CD4-positive, alpha-beta T cell (primary cell): Measurements from ENCODE around the gene RAP1GAP2. TPM values are rescaled to one million over a fixed set of nuclear protein-coding genes. Genes with fewer than 3 reads are reported as not detected.

Experiments
- ATAC-seq: fragments of 200-7000 bp; cut with Tn5 transposase; one replicate; pipeline ENCODE4 v1.10.0; 2022; ENCODE audit warnings: mild to moderate bottlenecking; ENCODE audit not compliant: poor library complexity
- CTCF ChIA-PET: fragments of 350-600 bp; sonication (Branson Sonifier 250); formaldehyde crosslinking; loops from one replicate; lab custom pipeline; 2021; ENCODE audit warnings: antibody characterized with exemption, inconsistent platforms; lab: Charles Lee
- POLR2A ChIA-PET: fragments of 350-600 bp; sonication (Branson Sonifier 250); formaldehyde crosslinking; loops from one replicate; lab custom pipeline; 2021; ENCODE audit warnings: antibody characterized with exemption, inconsistent platforms; lab: Charles Lee
- DNase-seq, 14 experiments: peaks; one replicate each; pipeline ENCODE4 v3.0.0-alpha.2; 2013 to 2020; ENCODE audit warnings: mixed read lengths in 2 of 14
- H3K27ac ChIP-seq, 2 donors: one replicate each; pipeline versions ENCODE4 v1.5.1 to v1.7.0; 2013; ENCODE audit warnings: low read length in 2 of 2, low read depth in 1 of 2, mild to moderate bottlenecking in 1 of 2
- H3K27me3 ChIP-seq, 2 experiments: 1 replicate in 1 of 2; 2 replicates in 1 of 2; pipeline versions ENCODE4 v1.6.1 to v1.7.0; 2013; ENCODE audit warnings: low read length in 2 of 2, control low read depth in 1 of 2, mild to moderate bottlenecking in 1 of 2, moderate library complexity in 1 of 2; ENCODE audit not compliant: insufficient read depth in 2 of 2, control insufficient read depth in 1 of 2
- H3K36me3 ChIP-seq: one replicate; pipeline ENCODE4 v1.6.1; 2013; ENCODE audit warnings: low read length, control low read depth; ENCODE audit not compliant: insufficient read depth
- H3K4me1 ChIP-seq: one replicate; pipeline ENCODE4 v1.6.1; 2013; ENCODE audit warnings: low read length, control low read depth; ENCODE audit not compliant: insufficient read depth
- H3K4me3 ChIP-seq: one replicate; pipeline ENCODE4 v1.5.1; 2013; ENCODE audit warnings: mild to moderate bottlenecking, low read length, moderate library complexity
- H3K9me3 ChIP-seq, 2 experiments: 1 replicate in 1 of 2; 2 replicates in 1 of 2; pipeline versions ENCODE4 v1.6.1 to v1.7.0; 2013; ENCODE audit warnings: low read length in 2 of 2, mild to moderate bottlenecking in 2 of 2, control low read depth in 1 of 2, moderate library complexity in 1 of 2; ENCODE audit not compliant: control insufficient read depth in 1 of 2, insufficient read depth in 1 of 2
- H3K27ac Mint-ChIP-seq: one replicate; pipeline ENCODE4 v1.8.0; 2020; ENCODE audit warnings: mixed read lengths
- H3K27me3 Mint-ChIP-seq: one replicate; pipeline ENCODE4 v1.8.0; 2021; ENCODE audit warnings: mixed read lengths
- H3K36me3 Mint-ChIP-seq: one replicate; pipeline ENCODE4 v1.8.0; 2021; ENCODE audit warnings: low read depth, mixed read lengths
- H3K4me1 Mint-ChIP-seq: one replicate; pipeline ENCODE4 v1.8.0; 2021; ENCODE audit warnings: low read depth, mixed read lengths
- H3K4me3 Mint-ChIP-seq: one replicate; pipeline ENCODE4 v1.8.0; 2020; ENCODE audit warnings: mild to moderate bottlenecking, mixed read lengths
- H3K9me3 Mint-ChIP-seq: one replicate; pipeline ENCODE4 v1.8.0; 2020; ENCODE audit warnings: mixed read lengths
- intact Hi-C, 2 experiments: fragments of 100-400 bp; cut with DNase I in 1 of 2; cut with micrococcal nuclease in 1 of 2; formaldehyde crosslinking; loops; one replicate each; pipeline versions ENCODE4 v1.15.1 to v1.9.0; 2023 to 2025; cut with DNase I, micrococcal nuclease
- total RNA-seq, 174 experiments: library from RNA in 2 of 174; stranded (reverse) in 2 of 174; gene quantifications; one replicate each; pipeline ENCODE4 v1.2.3 and lab custom pipeline; 2021 to 2026
- TF ChIP-seq, protein P1 (sequence below): fragments of 200-600 bp; IDR thresholded peaks from one replicate; pipeline ENCODE4 v1.8.0; 2022; ENCODE audit warnings: antibody characterized with exemption, mild to moderate bottlenecking

The RAP1GAP2 gene
- total RNA-seq, 2 experiments from 2014 or later: 46.3 to 49.7 TPM

- H3K4me1 Mint-ChIP-seq: no peaks in the 10 kb centered on the region
- no peaks in the 10 kb centered on the region for H3K27me3 ChIP-seq
- H3K4me3 Mint-ChIP-seq: no peak overlapping the region
- peaks cover 16% of the 10 kb centered on the region for H3K36me3 Mint-ChIP-seq
- no peaks in the 10 kb centered on the region for H3K9me3 ChIP-seq
- CTCF ChIA-PET: no interaction called here
- H3K36me3 ChIP-seq: peaks cover 6% of the 10 kb centered on the region
- TF ChIP-seq, protein P1, sequence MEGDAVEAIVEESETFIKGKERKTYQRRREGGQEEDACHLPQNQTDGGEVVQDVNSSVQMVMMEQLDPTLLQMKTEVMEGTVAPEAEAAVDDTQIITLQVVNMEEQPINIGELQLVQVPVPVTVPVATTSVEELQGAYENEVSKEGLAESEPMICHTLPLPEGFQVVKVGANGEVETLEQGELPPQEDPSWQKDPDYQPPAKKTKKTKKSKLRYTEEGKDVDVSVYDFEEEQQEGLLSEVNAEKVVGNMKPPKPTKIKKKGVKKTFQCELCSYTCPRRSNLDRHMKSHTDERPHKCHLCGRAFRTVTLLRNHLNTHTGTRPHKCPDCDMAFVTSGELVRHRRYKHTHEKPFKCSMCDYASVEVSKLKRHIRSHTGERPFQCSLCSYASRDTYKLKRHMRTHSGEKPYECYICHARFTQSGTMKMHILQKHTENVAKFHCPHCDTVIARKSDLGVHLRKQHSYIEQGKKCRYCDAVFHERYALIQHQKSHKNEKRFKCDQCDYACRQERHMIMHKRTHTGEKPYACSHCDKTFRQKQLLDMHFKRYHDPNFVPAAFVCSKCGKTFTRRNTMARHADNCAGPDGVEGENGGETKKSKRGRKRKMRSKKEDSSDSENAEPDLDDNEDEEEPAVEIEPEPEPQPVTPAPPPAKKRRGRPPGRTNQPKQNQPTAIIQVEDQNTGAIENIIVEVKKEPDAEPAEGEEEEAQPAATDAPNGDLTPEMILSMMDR: no peak
- DNase-seq (no peak), ATAC-seq (no peak)
- no peak overlapping the region for H3K4me3 ChIP-seq
- H3K27ac Mint-ChIP-seq: no peak overlapping the region
- H3K4me1 ChIP-seq: no peaks in the 10 kb centered on the region
- POLR2A ChIA-PET: no interaction called here
- no peak overlapping the region for H3K27ac ChIP-seq
- no peaks in the 10 kb centered on the region for H3K27me3 Mint-ChIP-seq
- no peaks in the 10 kb centered on the region for H3K9me3 Mint-ChIP-seq
- intact Hi-C loops: loop anchor here in 1 of 2 experiments (5.0 kb wide), 1 partner anchor 56 kb away; no protein-coding TSS in a partner anchor
These were observed 120.2 kb downstream of the RAP1GAP2 start for GRCh38 chr17:2916461-2916860.

- Mint-ChIP-seq H3K4me3 (no peak overlapping the region), H3K9me3 (no peaks in the 10 kb centered on the region), H3K4me1 (peaks cover 6% of the 10 kb centered on the region), H3K36me3 (peaks cover 22% of the 10 kb centered on the region), H3K27me3 (no peaks in the 10 kb centered on the region), H3K27ac (no peak overlapping the region)
- ChIA-PET CTCF (no interaction called here), POLR2A (no interaction called here)
- H3K36me3 ChIP-seq: peaks cover 10% of the 10 kb centered on the region
- intact Hi-C loops: no loop called here
- no peak overlapping the region for H3K27ac ChIP-seq
- H3K27me3 ChIP-seq: no peaks in the 10 kb centered on the region
- H3K4me3 ChIP-seq: no peak overlapping the region
- ATAC-seq (no peak), DNase-seq (no peak)
- no peaks in the 10 kb centered on the region for H3K9me3 ChIP-seq
- no peaks in the 10 kb centered on the region for H3K4me1 ChIP-seq
- TF ChIP-seq, protein P1: no peak
These were observed 125.2 kb downstream of the RAP1GAP2 start for GRCh38 chr17:2921443-2921842.

DNA sequence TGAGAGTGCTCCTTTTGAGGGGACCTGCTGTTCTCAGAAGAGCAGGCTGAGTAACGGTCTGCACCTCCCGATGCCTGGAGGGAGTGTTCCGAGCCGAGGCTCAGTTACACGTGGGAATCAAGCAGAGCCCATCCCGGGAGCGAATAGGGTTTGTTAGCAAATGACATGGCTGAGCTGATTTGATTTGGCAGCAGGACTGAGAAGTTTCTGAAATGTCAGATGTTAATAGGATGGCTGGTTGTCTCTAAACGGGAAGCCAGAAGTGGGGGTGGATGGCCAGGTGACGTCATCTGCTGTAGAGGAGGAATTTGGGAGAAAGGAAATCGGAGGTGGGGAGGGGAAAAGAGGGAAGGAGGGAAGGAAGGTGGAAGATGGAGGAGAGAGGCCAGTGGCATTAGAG lies 128.0 kb downstream of the RAP1GAP2 start:
- peaks cover 10% of the 10 kb centered on the region for H3K36me3 ChIP-seq
- H3K4me1 Mint-ChIP-seq: peaks cover 6% of the 10 kb centered on the region
- H3K4me3 Mint-ChIP-seq: no peak overlapping the region
- ChIA-PET POLR2A (no interaction called here), CTCF (no interaction called here)
- H3K27ac Mint-ChIP-seq: no peak overlapping the region
- no peaks in the 10 kb centered on the region for H3K9me3 Mint-ChIP-seq
- H3K27ac ChIP-seq: no peak overlapping the region
- intact Hi-C loops: no loop called here
- H3K4me3 ChIP-seq: no peak overlapping the region
- peaks cover under 1% of the 10 kb centered on the region for H3K4me1 ChIP-seq
- no peaks in the 10 kb centered on the region for H3K9me3 ChIP-seq
- TF ChIP-seq, protein P1: no peak
- H3K36me3 Mint-ChIP-seq: peaks cover 25% of the 10 kb centered on the region
- H3K27me3 Mint-ChIP-seq: no peaks in the 10 kb centered on the region
- ATAC-seq (no peak), DNase-seq (no peak)
- H3K27me3 ChIP-seq: no peaks in the 10 kb centered on the region
